Measurements from ENCODE around the gene GALK2.

DNA sequence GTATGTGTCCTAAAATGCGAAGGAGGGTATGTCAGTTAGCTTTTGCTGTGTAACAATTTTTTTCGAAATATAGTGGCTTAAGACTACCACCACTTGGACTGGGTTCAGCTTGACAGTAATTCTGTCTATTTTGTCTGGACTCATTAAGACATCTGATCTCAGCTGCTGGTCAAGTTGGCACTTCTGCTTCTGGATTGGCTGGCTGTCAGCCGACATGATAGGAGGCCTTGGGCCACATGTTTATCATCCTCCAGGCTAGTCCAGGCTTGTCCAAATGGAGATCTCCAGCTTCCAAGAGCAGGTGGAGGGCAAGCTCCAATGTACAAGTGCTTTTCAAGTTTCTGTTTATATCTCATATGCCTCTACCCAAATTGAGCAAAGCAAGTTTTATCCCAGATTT lies 95.9 kb downstream of the GALK2 start:
- TF ChIP-seq EZH2 (IDR thresholded peaks at IDR 0.05; ENCODE audit: low read depth): no peak
- TF ChIP-seq, protein P1, sequence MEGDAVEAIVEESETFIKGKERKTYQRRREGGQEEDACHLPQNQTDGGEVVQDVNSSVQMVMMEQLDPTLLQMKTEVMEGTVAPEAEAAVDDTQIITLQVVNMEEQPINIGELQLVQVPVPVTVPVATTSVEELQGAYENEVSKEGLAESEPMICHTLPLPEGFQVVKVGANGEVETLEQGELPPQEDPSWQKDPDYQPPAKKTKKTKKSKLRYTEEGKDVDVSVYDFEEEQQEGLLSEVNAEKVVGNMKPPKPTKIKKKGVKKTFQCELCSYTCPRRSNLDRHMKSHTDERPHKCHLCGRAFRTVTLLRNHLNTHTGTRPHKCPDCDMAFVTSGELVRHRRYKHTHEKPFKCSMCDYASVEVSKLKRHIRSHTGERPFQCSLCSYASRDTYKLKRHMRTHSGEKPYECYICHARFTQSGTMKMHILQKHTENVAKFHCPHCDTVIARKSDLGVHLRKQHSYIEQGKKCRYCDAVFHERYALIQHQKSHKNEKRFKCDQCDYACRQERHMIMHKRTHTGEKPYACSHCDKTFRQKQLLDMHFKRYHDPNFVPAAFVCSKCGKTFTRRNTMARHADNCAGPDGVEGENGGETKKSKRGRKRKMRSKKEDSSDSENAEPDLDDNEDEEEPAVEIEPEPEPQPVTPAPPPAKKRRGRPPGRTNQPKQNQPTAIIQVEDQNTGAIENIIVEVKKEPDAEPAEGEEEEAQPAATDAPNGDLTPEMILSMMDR (conservative IDR thresholded peaks at IDR 0.05): no peak
